Occipital lobe (tissue), 2 donors: ENCODE data around the gene ABCD4. TPM values are rescaled to one million over a fixed set of nuclear protein-coding genes. Genes with fewer than 3 reads are reported as not detected.

ENCODE experiments used
- DNase-seq: peaks from one replicate; lab custom pipeline; 2025; lab: John Stamatoyannopoulos, UW
- total RNA-seq: library from RNA; depleted of rRNA; stranded (reverse); fragments of >200 nt; gene quantifications from one replicate; pipeline ENCODE4 v1.2.3, GENCODE V29; 2014

Gene ABCD4
- total RNA-seq, 1 donor from 2014 or later = 22.3 TPM

DNA sequence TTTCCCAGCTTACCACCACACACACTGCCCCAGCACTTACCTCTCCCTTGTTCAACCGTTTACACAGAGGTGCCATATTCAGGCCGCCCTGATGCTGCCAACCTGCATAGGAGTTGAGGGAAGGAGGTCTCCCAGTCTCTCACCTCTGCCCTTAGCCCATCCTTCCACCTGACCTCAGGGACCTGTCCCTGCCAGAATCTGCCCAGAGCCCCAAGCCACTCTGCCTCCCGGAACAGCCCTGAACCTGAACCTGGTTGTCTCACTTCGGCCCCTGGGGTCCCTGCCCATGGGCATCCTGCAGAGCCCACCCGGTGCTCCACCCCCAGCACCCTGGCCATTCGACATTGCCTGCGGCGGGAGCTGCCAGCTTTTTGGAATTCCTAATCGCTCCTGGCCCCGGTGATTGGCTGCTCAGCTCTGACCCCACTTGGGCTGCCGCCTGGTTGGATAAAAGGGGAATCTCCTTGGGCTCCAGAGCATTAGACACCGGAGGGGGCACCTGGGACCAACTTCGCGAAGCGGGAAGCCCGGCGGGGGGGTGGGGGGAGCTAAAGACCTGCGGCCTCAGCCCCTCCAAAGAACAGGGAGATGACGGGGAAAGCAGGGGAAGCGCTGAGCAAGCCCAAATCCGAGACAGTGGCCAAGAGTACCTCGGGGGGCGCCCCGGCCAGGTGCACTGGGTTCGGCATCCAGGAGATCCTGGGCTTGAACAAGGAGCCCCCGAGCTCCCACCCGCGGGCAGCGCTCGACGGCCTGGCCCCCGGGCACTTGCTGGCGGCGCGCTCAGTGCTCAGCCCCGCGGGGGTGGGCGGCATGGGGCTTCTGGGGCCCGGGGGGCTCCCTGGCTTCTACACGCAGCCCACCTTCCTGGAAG, 63.5 kb downstream of the ABCD4 start, which contains the start of gene VSX2:
Gene VSX2, plus strand, starts transcription at position 476 of the 874 bp plus-strand sequence. Its CDS starts 113 bp downstream, at position 589.
- DNase-seq = no peak

DNA sequence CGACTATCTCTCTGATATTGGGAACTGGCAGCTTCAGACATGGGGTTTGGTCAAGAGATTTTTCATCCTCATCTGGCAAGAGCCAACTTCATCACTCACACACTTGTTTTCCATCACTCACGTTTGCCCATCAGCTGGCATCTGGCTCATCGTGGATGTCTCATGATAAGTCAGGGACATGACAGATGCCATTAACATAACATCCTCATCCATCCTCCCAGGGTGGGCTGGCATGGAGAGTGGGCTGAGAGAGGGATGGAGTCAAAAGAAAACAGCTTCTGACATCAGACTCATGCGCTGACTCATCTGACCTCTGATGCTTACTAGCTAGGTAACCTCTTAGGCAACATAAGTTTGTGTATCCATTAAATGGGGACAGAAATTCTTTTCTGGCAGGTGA, 65.3 kb downstream of the ABCD4 start:
- no peak for DNase-seq

Other genes with a start within 250 kb of the ABCD4 start
- 28.7 TPM for gene ALDH6A1, start 218.5 kb downstream of the ABCD4 start, total RNA-seq
- gene LIN52, start 218.0 kb downstream of the ABCD4 start, total RNA-seq = 14.3 TPM
- gene VSX2, start 63.5 kb downstream of the ABCD4 start, total RNA-seq = not detected
- gene VRTN, start 45.5 kb upstream of the ABCD4 start, total RNA-seq = not detected
- gene SYNDIG1L, start 123.3 kb upstream of the ABCD4 start, total RNA-seq = 1.1 TPM
- gene NPC2, start 190.4 kb upstream of the ABCD4 start, total RNA-seq = 28.1 TPM
- 20.1 TPM for gene ISCA2, start 190.8 kb upstream of the ABCD4 start, total RNA-seq